SU-DHL-6 (cell line): ENCODE measurements around the gene HLF.

Source experiments
- H2AFZ ChIP-seq: fragments of 200-600 bp; sonication (generic); 2 replicates; pipeline ENCODE4 v1.6.1; 2014; ENCODE audit warnings: low read depth, mild to moderate bottlenecking, moderate library complexity, mixed read lengths, antibody characterized with exemption, low read length; ENCODE audit not compliant: severe bottlenecking
- H3F3A ChIP-seq: fragments of 200-600 bp; shearing (Covaris generic); 2 replicates; pipeline ENCODE4 v1.6.0; 2016; ENCODE audit warnings: antibody characterized with exemption, mild to moderate bottlenecking; ENCODE audit not compliant: insufficient read depth
- H3K27ac ChIP-seq: fragments of 200-600 bp; sonication (generic); 2 replicates; pipeline ENCODE4 v1.5.1; 2016; ENCODE audit warnings: low read depth, mild to moderate bottlenecking, low read length, moderate library complexity, mixed read lengths
- H3K27me3 ChIP-seq: fragments of 200-600 bp; sonication (generic), shearing (Covaris generic); 2 replicates; pipeline ENCODE4 v1.6.0; 2014; ENCODE audit warnings: mild to moderate bottlenecking, low read length
- H3K36me3 ChIP-seq: fragments of 200-600 bp; sonication (generic); 2 replicates; pipeline ENCODE4 v1.6.1; 2014; ENCODE audit warnings: mild to moderate bottlenecking, low read length, mixed read lengths
- H3K4me2 ChIP-seq: fragments of 300-600, 200-600 bp; shearing (Covaris generic), sonication (generic); 2 replicates; pipeline ENCODE4 v1.6.0; 2014; ENCODE audit warnings: low read length, low read depth, mild to moderate bottlenecking; ENCODE audit not compliant: poor library complexity, severe bottlenecking
- H3K4me3 ChIP-seq: fragments of 200-600 bp; sonication (generic); 2 replicates; pipeline ENCODE4 v1.5.1; 2014; ENCODE audit warnings: antibody characterized with exemption, low read length, mild to moderate bottlenecking, mixed read lengths; ENCODE audit not compliant: insufficient read depth, poor library complexity, severe bottlenecking
- H3K79me2 ChIP-seq: fragments of 200-600 bp; sonication (generic); 2 replicates; pipeline ENCODE4 v1.6.1; 2014; ENCODE audit warnings: mild to moderate bottlenecking, low read length, moderate library complexity; ENCODE audit not compliant: insufficient read depth
- H3K9ac ChIP-seq: fragments of 200-600 bp; sonication (generic); 2 replicates; pipeline ENCODE4 v1.7.0; 2014; ENCODE audit warnings: mild to moderate bottlenecking, low read length
- H3K9me2 ChIP-seq: fragments of 200-600 bp; sonication (generic); replicated peaks from 2 replicates; pipeline ENCODE4 v1.6.1; 2014; ENCODE audit warnings: low read length; ENCODE audit not compliant: insufficient read depth
- H3K9me3 ChIP-seq: fragments of 200-600 bp; sonication (generic); 2 replicates; pipeline ENCODE4 v1.6.1; 2014; ENCODE audit warnings: low read length, mixed read lengths; ENCODE audit not compliant: insufficient read depth
- H4K20me1 ChIP-seq: fragments of 200-600 bp; sonication (generic); 2 replicates; pipeline ENCODE4 v1.6.1; 2014; ENCODE audit warnings: low read depth, mild to moderate bottlenecking, antibody characterized with exemption, low read length, moderate library complexity, mixed read lengths
- CTCF ChIP-seq: fragments of 200-600 bp; sonication (generic); IDR thresholded peaks from one replicate; pipeline ENCODE4 v1.5.1; 2017; ENCODE audit warnings: antibody characterized with exemption, mild to moderate bottlenecking, low read length, moderate library complexity; ENCODE audit not compliant: insufficient read depth, poor library complexity, severe bottlenecking
- EZH2phosphoT487 ChIP-seq: fragments of 200-600 bp; sonication (generic), shearing (Covaris generic); conservative IDR thresholded peaks from 2 replicates; pipeline ENCODE4 v1.6.1; 2018; ENCODE audit warnings: mild to moderate bottlenecking, antibody characterized with exemption, low read length, moderate library complexity, mixed read lengths

Gene HLF

DNA sequence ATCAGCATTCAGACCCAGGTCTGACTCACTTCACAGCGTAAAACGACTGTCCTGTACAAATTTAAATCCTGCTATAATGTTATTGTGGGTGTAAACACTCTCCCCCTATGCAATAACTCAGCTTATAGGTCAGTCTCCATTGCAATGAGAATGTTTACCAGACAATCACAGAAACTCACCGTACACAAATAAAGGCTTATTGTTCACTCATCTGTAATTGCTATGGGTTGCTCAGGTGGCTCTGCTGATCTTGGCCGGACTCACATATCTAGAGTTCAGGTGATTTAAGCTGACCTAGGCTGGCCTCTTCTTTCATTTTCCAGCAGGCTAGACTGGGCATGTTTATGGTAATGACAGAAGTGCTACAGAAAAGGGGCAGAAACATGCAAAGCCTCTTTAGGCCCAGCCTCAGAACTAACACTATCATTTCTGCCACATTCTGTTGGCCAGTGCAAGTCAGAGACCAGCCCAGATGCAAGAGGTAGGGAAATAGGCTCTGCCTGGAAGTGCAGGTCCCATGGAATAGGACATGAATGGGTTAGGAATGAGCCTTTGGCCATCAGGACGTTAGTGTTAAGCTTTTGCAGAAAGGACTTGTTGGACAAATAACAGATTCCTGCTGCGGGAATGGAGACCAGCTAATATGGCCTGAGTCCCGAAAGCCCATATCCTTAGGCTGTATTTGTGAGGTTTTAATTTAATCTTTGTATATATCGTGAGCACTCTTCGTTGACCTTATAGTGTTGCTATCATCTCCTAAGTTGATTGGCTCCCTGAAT, 44.0 kb downstream of the HLF start:
- H3K9me3 ChIP-seq, result no peaks in the 10 kb centered on the region
- H3K9me2 ChIP-seq, result no peaks in the 10 kb centered on the region
- H3K4me2 ChIP-seq, result no peak overlapping the region
- H3K9ac ChIP-seq, result no peak overlapping the region
- TF ChIP-seq CTCF (no peak), EZH2phosphoT487 (no peak)
- no peaks in the 10 kb centered on the region for H3F3A ChIP-seq
- no peaks in the 10 kb centered on the region for H3K27me3 ChIP-seq
- no peaks in the 10 kb centered on the region for H4K20me1 ChIP-seq
- no peaks in the 10 kb centered on the region for H3K79me2 ChIP-seq
- H3K36me3 ChIP-seq, result no peaks in the 10 kb centered on the region
- no peak overlapping the region for H3K4me3 ChIP-seq
- no peak overlapping the region for H2AFZ ChIP-seq
- no peak overlapping the region for H3K27ac ChIP-seq

DNA sequence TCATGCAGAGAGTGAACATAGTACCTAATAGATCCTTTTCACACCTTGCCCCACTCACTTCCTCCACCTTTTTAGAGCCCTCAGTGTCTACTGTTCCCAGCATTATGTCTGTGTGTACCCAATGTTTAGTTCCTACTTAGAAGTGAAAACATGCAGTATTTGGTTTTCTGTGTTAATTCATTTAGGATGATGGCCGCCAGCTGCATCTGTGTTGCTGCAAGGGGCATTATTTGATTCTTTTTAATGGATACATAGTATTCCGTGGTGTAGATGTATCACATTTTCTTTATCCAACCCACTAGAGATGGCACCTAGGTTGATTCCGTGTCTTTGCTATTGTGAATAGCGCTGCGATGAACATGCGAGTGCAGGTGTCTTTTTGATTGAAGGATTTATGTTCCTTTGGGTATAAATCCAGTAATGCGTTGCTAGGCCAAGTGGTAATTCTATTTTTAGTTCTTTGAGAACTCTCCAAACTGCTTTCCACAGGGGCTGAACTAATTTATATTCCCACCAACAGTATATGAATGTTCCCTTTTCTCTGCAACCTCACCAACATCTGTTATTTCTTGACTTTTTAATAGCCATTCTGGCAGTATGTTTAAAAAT, 47.1 kb downstream of the HLF start:
- H3K9me3 ChIP-seq, result no peaks in the 10 kb centered on the region
- no peak overlapping the region for H3K4me3 ChIP-seq
- H3K4me2 ChIP-seq, result no peak overlapping the region
- no peaks in the 10 kb centered on the region for H3K9me2 ChIP-seq
- H2AFZ ChIP-seq, result no peak overlapping the region
- no peaks in the 10 kb centered on the region for H3F3A ChIP-seq
- no peak for TF ChIP-seq CTCF
- TF ChIP-seq EZH2phosphoT487, result no peak
- H3K27ac ChIP-seq, result no peak overlapping the region
- no peak overlapping the region for H3K9ac ChIP-seq
- no peaks in the 10 kb centered on the region for H4K20me1 ChIP-seq
- no peaks in the 10 kb centered on the region for H3K79me2 ChIP-seq
- H3K36me3 ChIP-seq, result no peaks in the 10 kb centered on the region
- no peaks in the 10 kb centered on the region for H3K27me3 ChIP-seq

DNA sequence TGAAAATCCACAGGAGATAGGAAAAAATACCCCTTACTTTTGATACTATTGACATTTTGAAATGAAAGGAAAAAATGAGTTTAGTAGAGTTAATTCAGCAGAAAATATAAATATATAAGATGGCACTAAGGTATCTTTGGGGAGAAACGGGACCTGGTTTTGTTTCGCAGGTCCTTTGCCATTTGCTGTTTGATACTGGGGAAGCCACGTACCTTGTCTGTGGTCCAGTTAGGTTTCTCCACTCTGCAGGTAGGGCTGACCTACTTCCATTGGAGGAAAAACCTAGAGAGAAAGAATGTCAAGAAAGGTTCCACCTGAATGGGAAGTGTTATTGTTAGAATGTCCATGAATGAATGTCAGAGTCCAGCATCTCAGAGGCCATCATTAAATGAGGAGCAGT, 48.1 kb downstream of the HLF start:
- H4K20me1 ChIP-seq, result no peaks in the 10 kb centered on the region
- H3K27ac ChIP-seq, result no peak overlapping the region
- no peaks in the 10 kb centered on the region for H3K9me2 ChIP-seq
- H3K79me2 ChIP-seq, result no peaks in the 10 kb centered on the region
- H3K9me3 ChIP-seq, result no peaks in the 10 kb centered on the region
- no peak overlapping the region for H3K4me3 ChIP-seq
- no peaks in the 10 kb centered on the region for H3F3A ChIP-seq
- H3K36me3 ChIP-seq, result no peaks in the 10 kb centered on the region
- no peak overlapping the region for H3K9ac ChIP-seq
- no peak overlapping the region for H3K4me2 ChIP-seq
- TF ChIP-seq EZH2phosphoT487 (no peak), CTCF (no peak)
- no peak overlapping the region for H2AFZ ChIP-seq
- no peaks in the 10 kb centered on the region for H3K27me3 ChIP-seq
